HG03097 (cell line): Measurements from ENCODE around the gene CAGE1.
"Not testable (repeated sequence)": the region's sequence is repeated elsewhere in the genome, so short reads cannot be mapped to it uniquely, and the experiment has no call there.

Experiments used
- ATAC-seq: cut with Tn5 transposase; IDR thresholded peaks from one replicate; pipeline ENCODE4 v1.9.1; 2021; ENCODE audit not compliant: unreplicated experiment, low FRiP score

CAGE1 gene

GRCh38 chr6:7410851-7411250, 21.3 kb upstream of the CAGE1 start:
- no peak for ATAC-seq

- ATAC-seq: no peak
Measured at GRCh38 chr6:7409740-7410139, 20.2 kb upstream of the CAGE1 start.

- no peak for ATAC-seq
Measured at GRCh38 chr6:7406743-7407142, 17.2 kb upstream of the CAGE1 start.

- ATAC-seq: no peak
Measured at GRCh38 chr6:7404546-7404945, 15.0 kb upstream of the CAGE1 start.

GRCh38 chr6:7402716-7403115, 13.2 kb upstream of the CAGE1 start:
- no peak for ATAC-seq

GRCh38 chr6:7401075-7401474, 11.5 kb upstream of the CAGE1 start:
- no peak for ATAC-seq

GRCh38 chr6:7392402-7392801, 2.9 kb upstream of the CAGE1 start:
- ATAC-seq: no peak

GRCh38 chr6:7391151-7391550, 1.6 kb upstream of the CAGE1 start:
- ATAC-seq: no peak

GRCh38 chr6:7390226-7390878, 810 bp upstream of the CAGE1 start:
- ATAC-seq: peak; percentile 4

GRCh38 chr6:7389162-7389450, 436 bp downstream of the CAGE1 start:
- ATAC-seq: no peak

- ATAC-seq: no peak
Measured at GRCh38 chr6:7381092-7381491, 8.4 kb downstream of the CAGE1 start.

- no peak for ATAC-seq
Measured at GRCh38 chr6:7378740-7379139, 10.8 kb downstream of the CAGE1 start.

- ATAC-seq: no peak
Measured at GRCh38 chr6:7377961-7378360, 11.6 kb downstream of the CAGE1 start.

GRCh38 chr6:7373739-7374138, 15.8 kb downstream of the CAGE1 start:
- no peak for ATAC-seq

- ATAC-seq: no peak
Measured at GRCh38 chr6:7367408-7367807, 22.1 kb downstream of the CAGE1 start.

- ATAC-seq: not testable (repeated sequence)
Measured at GRCh38 chr6:7351916-7352315, 37.6 kb downstream of the CAGE1 start.

- ATAC-seq: not testable (repeated sequence)
Measured at GRCh38 chr6:7350591-7350990, 39.0 kb downstream of the CAGE1 start.

- not testable (repeated sequence) for ATAC-seq
Measured at GRCh38 chr6:7347551-7347997, 42.0 kb downstream of the CAGE1 start.

GRCh38 chr6:7344773-7345450, 44.6 kb downstream of the CAGE1 start:
- ATAC-seq: not testable (repeated sequence)

GRCh38 chr6:7343546-7344475, 45.7 kb downstream of the CAGE1 start:
- no peak for ATAC-seq

- peak; percentile 73 for ATAC-seq
Measured at GRCh38 chr6:7341989-7342742, 47.4 kb downstream of the CAGE1 start.
